SK-N-MC (cell line): ENCODE measurements around the gene RAB43.
"Not testable (repeated sequence)": the region's sequence is repeated elsewhere in the genome, so short reads cannot be mapped to it uniquely, and the experiment has no call there.

Source experiments
- EZH2 ChIP-seq: fragments of 200-600 bp; sonication (generic); IDR thresholded peaks from one replicate; pipeline ENCODE4 v1.6.1; 2017; ENCODE audit warnings: antibody characterized with exemption
- POLR2AphosphoS5 ChIP-seq: IDR thresholded peaks from 2 replicates; pipeline ENCODE4 v1.6.1; 2012; ENCODE audit warnings: mild to moderate bottlenecking, low read depth, low read length, borderline replicate concordance

DNA sequence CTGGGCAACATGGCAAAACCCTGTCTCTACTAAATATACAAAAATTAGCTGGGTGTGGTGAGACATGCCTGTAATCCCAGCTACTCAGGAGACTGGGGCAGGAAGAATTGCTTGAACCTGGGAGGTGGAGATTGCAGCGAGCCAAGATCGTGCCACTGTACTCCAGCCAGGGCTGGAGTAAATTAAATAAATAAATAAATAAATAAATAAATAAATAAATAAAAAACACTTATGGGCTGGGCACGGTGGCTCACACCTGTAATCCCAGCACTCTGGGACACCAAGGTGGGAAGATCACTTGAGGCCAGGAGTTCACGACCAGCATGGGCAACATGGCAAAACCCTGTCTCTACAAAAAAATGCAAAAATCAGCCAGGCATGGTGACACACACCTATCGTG lies 19.4 kb upstream of the RAB43 start:
- not testable (repeated sequence) for TF ChIP-seq EZH2, POLR2AphosphoS5
